Measurements from ENCODE around the gene HAPSTR1. TPM values are rescaled to one million over a fixed set of nuclear protein-coding genes. Genes with fewer than 3 reads are reported as not detected.

HAPSTR1 gene
- total and polyA plus RNA-seq, 2 of the 13 experiments (the other 11 are each of a cell fraction or from before 2014, with no cell fraction given), result 25.2 to 83.2 TPM

DNA sequence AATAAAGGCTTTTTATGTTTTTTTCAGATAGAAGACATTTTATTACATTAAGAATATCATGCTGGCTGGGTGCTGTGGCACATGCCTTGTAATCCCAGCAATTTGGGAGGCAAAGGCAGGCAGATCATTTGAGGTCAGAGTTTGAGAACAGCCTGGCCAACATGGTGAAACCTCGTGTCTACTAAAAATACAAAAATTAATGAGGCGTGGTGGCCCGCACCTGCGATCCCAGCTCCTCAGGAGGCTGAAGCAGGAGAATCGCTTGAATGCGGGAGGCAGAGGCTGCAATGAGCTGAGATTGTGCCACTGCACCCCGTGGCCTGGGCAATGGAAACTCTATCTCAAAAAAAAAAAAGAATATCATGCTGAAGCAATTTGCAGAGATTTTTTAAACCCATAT, 29.1 kb upstream of the HAPSTR1 start:
- FAIRE-seq, result no peak
- Histone ChIP-seq H3K9me3 (ENCODE audit: low read length) (no peaks in the 10 kb centered on the region), H3K27ac (ENCODE audit: extremely low read length, insufficient read depth, low read length) (no peak overlapping the region), H3K79me2 (ENCODE audit: insufficient read depth, low read length) (no peaks in the 10 kb centered on the region), H3K27me3 (ENCODE audit: control insufficient read depth in 1 of 2, insufficient read depth in 2 of 2, low read length in 2 of 2) (no peaks in the 10 kb centered on the region; a peak in 1 of 5 replicates), H3K4me3 (replicated peaks in 1 of 3; ENCODE audit: insufficient read depth in 1 of 3, low read depth in 2 of 3, low read length in 3 of 3) (no peak overlapping the region), H3K36me3 (replicated peaks in 1 of 2; ENCODE audit: control insufficient read depth in 1 of 2, insufficient read depth in 2 of 2, low read length in 2 of 2) (no peaks in the 10 kb centered on the region), H3K4me2 (ENCODE audit: low read depth, low read length) (no peak overlapping the region), H3K9ac (ENCODE audit: insufficient read depth, low read depth, low read length) (no peak overlapping the region), H2AFZ (ENCODE audit: low read length) (no peak overlapping the region), H4K20me1 (ENCODE audit: insufficient read depth, low read length) (no peaks in the 10 kb centered on the region), H3K4me1 (ENCODE audit: insufficient read depth, low read length) (no peaks in the 10 kb centered on the region)
- in situ Hi-C loops (cut with HindIII; ENCODE audit: extremely low pct_ligation_motif_present, low pct_unique_long_range_greater_than_20kb), result no loop called here
- no TSS peak for BruUV-seq (replicated peaks)
- POLR2A ChIA-PET, result interaction anchor here (1.5 kb wide), 1 partner anchor 17 kb away, joined by 3 read pairs; no protein-coding TSS in a partner anchor
- no peak for DNase-seq (ENCODE audit: low spot score)
- ATAC-seq, result no peak
- 73% methylated on average over 7 of the region's 7 CpGs for WGBS (ENCODE audit: low lambda C conversion rate)
- TF ChIP-seq GFI1 (CRISPR knock-in tag; IDR thresholded peaks at IDR 0.05; ENCODE audit: borderline replicate concordance), result no peak
- TF ChIP-seq ZBTB7B (CRISPR knock-in tag; IDR thresholded peaks at IDR 0.05), result no peak
- no peak for TF ChIP-seq THAP11 (CRISPR knock-in tag; IDR thresholded peaks at IDR 0.05)
- TF ChIP-seq SRY (CRISPR knock-in tag; IDR thresholded peaks at IDR 0.05), result no peak
- TF ChIP-seq NFE2L2 (IDR thresholded peaks at IDR 0.05; ENCODE audit: low read length), result no peak
- no peak for TF ChIP-seq ELF4 (CRISPR knock-in tag; IDR thresholded peaks at IDR 0.05; ENCODE audit: borderline replicate concordance)
- TF ChIP-seq KDM6A (CRISPR knock-in tag; IDR thresholded peaks at IDR 0.05; ENCODE audit: low read depth), result no peak
- TF ChIP-seq ZNF292 (CRISPR knock-in tag; IDR thresholded peaks at IDR 0.05; ENCODE audit: borderline replicate concordance, low read depth), result no peak
- TF ChIP-seq NR2C2 (CRISPR knock-in tag; IDR thresholded peaks at IDR 0.05; ENCODE audit: borderline replicate concordance), result no peak
- no peak for TF ChIP-seq GATAD2A (CRISPR knock-in tag; IDR thresholded peaks at IDR 0.05)
- no peak for TF ChIP-seq ATF7-NPFF (CRISPR knock-in tag; IDR thresholded peaks at IDR 0.05; ENCODE audit: low read depth)
- no peak for TF ChIP-seq ZNF296 (CRISPR knock-in tag; conservative IDR thresholded peaks at IDR 0.05)
- TF ChIP-seq ZNF337 (CRISPR knock-in tag; IDR thresholded peaks at IDR 0.05; ENCODE audit: borderline replicate concordance, low read depth), result no peak
- TF ChIP-seq, protein P1, sequence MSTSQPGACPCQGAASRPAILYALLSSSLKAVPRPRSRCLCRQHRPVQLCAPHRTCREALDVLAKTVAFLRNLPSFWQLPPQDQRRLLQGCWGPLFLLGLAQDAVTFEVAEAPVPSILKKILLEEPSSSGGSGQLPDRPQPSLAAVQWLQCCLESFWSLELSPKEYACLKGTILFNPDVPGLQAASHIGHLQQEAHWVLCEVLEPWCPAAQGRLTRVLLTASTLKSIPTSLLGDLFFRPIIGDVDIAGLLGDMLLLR (CRISPR knock-in tag; IDR thresholded peaks at IDR 0.05), result no peak
- TF ChIP-seq, protein P2, sequence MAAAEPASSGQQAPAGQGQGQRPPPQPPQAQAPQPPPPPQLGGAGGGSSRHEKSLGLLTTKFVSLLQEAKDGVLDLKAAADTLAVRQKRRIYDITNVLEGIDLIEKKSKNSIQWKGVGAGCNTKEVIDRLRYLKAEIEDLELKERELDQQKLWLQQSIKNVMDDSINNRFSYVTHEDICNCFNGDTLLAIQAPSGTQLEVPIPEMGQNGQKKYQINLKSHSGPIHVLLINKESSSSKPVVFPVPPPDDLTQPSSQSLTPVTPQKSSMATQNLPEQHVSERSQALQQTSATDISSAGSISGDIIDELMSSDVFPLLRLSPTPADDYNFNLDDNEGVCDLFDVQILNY (CRISPR knock-in tag; conservative IDR thresholded peaks at IDR 0.05), result no peak
- TF ChIP-seq ZFP82 (CRISPR knock-in tag; IDR thresholded peaks at IDR 0.05; ENCODE audit: borderline replicate concordance), result no peak
- CTCF ChIA-PET (ENCODE audit: low intra/inter-chr PET ratio, low total read pairs), result no interaction called here
- intact Hi-C loops (cut with micrococcal nuclease; ENCODE audit: unreplicated experiment), result no loop called here
